Panc1 (cell line): ENCODE results near the gene ADH5. TPM values are rescaled to one million over a fixed set of nuclear protein-coding genes. Genes with fewer than 3 reads are reported as not detected.

Source experiments
- ATAC-seq: fragments of 200-7000 bp; cut with Tn5 transposase; 2 replicates; pipeline ENCODE4 v1.9.1; 2020; ENCODE audit warnings: mild to moderate bottlenecking, moderate library complexity
- BruUV-seq: library from RNA; stranded (reverse); fragments of 400-500 nt; replicated peaks from 2 replicates; lab custom pipeline; 2021; lab: Mats Ljungman, UMichigan
- CTCF ChIA-PET: fragments of 300-600 bp; sonication (Branson Sonifier 250); formaldehyde crosslinking; loops from one replicate; lab custom pipeline; 2022; ENCODE audit warnings: antibody characterized with exemption; lab: Charles Lee
- POLR2A ChIA-PET: fragments of 300-600 bp; sonication (Branson Sonifier 250); formaldehyde crosslinking; loops from one replicate; lab custom pipeline; 2022; ENCODE audit warnings: antibody characterized with exemption; lab: Charles Lee
- DNase-seq: peaks from one replicate; pipeline ENCODE4 v3.0.0-alpha.2; 2010; ENCODE audit warnings: low read depth, low spot score
- H3K27ac ChIP-seq: 2 replicates; pipeline ENCODE4 v1.5.1; 2011; ENCODE audit warnings: mild to moderate bottlenecking, low read length, inconsistent platforms
- H3K27me3 ChIP-seq: fragments of 200-500 bp; sonication (Bioruptor generic); 2 replicates; pipeline ENCODE4 v1.6.0; 2014; ENCODE audit warnings: low read length, inconsistent platforms; ENCODE audit not compliant: control insufficient read depth, insufficient read depth
- H3K36me3 ChIP-seq: fragments of 200-500 bp; sonication (Bioruptor generic); 2 replicates; pipeline ENCODE4 v1.5.1; 2014; ENCODE audit warnings: inconsistent platforms, mild to moderate bottlenecking, low read length, moderate library complexity; ENCODE audit not compliant: control insufficient read depth, insufficient read depth
- H3K4me1 ChIP-seq: 2 replicates; pipeline ENCODE4 v1.5.1; 2011; ENCODE audit warnings: inconsistent platforms, mild to moderate bottlenecking, low read length, moderate library complexity; ENCODE audit not compliant: control insufficient read depth, insufficient read depth
- H3K4me3 ChIP-seq, 2 experiments: 2 replicates each; pipeline ENCODE4 v1.5.1; 2011 to 2012; ENCODE audit warnings: low read depth in 2 of 2, low read length in 2 of 2, mild to moderate bottlenecking in 2 of 2, inconsistent platforms in 1 of 2, moderate library complexity in 1 of 2
- H3K9me3 ChIP-seq: fragments of 200-500 bp; sonication (Bioruptor generic); 2 replicates; pipeline ENCODE4 v1.5.1; 2014; ENCODE audit warnings: low read depth, mild to moderate bottlenecking, inconsistent platforms, low read length, moderate library complexity; ENCODE audit not compliant: control insufficient read depth, insufficient read depth
- POLR2AphosphoS5 ChIP-seq: IDR thresholded peaks from 2 replicates; pipeline ENCODE4 v1.6.1; 2012; ENCODE audit warnings: mild to moderate bottlenecking, low read depth, low read length, moderate library complexity
- SIN3A ChIP-seq: IDR thresholded peaks from 2 replicates; pipeline ENCODE4 v1.6.1; 2012; ENCODE audit warnings: low read depth, mild to moderate bottlenecking, low read length, moderate library complexity, borderline replicate concordance; ENCODE audit not compliant: insufficient read depth
- TCF7L2 ChIP-seq: IDR thresholded peaks from 2 replicates; pipeline ENCODE4 v1.6.1; 2011; ENCODE audit warnings: mild to moderate bottlenecking, low read depth, low read length, inconsistent platforms
- in situ Hi-C: cut with HindIII; loops from 2 replicates; pipeline ENCODE4 v1.10.0; 2016; ENCODE audit warnings: low sequenced_read_pairs, low pct_unique_long_range_greater_than_20kb
- intact Hi-C: fragments of 100-400 bp; cut with micrococcal nuclease; formaldehyde crosslinking; loops from one replicate; pipeline ENCODE4 v1.10.0; 2022; ENCODE audit not compliant: unreplicated experiment
- total RNA-seq: library from RNA; stranded (reverse); gene quantifications from one replicate; pipeline ENCODE4 v1.2.1, GENCODE V29; 2021; ENCODE audit not compliant: unreplicated experiment
- TF ChIP-seq, protein P1 (sequence below): fragments of 450-650 bp; IDR thresholded peaks from 2 replicates; pipeline ENCODE4 v1.5.1; 2017; ENCODE audit warnings: mild to moderate bottlenecking
- TF ChIP-seq, protein P2 (sequence below), 2 experiments: IDR thresholded peaks; 2 replicates each; pipeline ENCODE4 v1.6.1; 2011 to 2012; ENCODE audit warnings: low read depth in 2 of 2, control low read depth in 1 of 2, low read length in 1 of 2, mild to moderate bottlenecking in 1 of 2, moderate library complexity in 1 of 2; ENCODE audit not compliant: insufficient read depth in 1 of 2

ADH5 gene
- total RNA-seq, 1 experiment from 2014 or later = 117 TPM

DNA sequence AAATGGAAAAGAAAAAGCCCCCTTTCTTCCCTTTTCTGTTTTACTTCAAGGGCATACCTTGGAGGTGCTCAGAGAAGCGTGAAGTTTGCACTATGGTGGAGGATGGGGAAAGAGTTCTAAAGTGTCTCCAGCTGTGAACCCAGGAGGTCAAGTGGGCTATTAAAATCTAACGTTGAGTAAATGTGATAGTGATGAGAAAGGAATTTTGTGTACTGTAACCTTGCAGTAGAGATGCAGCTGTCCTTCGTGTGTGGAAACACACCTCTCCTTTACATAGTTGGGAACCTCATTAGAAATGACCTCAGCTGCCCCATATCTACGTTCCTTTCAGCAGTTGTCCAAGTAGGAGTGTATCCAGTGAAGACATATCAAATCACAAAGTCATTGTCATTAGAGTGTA is 26.5 kb downstream of the ADH5 start:
- BruUV-seq = TSS peak; percentile 82

GRCh38 chr4:99061048-99061700 is 27.4 kb downstream of the ADH5 start:
- TF ChIP-seq, protein P1, sequence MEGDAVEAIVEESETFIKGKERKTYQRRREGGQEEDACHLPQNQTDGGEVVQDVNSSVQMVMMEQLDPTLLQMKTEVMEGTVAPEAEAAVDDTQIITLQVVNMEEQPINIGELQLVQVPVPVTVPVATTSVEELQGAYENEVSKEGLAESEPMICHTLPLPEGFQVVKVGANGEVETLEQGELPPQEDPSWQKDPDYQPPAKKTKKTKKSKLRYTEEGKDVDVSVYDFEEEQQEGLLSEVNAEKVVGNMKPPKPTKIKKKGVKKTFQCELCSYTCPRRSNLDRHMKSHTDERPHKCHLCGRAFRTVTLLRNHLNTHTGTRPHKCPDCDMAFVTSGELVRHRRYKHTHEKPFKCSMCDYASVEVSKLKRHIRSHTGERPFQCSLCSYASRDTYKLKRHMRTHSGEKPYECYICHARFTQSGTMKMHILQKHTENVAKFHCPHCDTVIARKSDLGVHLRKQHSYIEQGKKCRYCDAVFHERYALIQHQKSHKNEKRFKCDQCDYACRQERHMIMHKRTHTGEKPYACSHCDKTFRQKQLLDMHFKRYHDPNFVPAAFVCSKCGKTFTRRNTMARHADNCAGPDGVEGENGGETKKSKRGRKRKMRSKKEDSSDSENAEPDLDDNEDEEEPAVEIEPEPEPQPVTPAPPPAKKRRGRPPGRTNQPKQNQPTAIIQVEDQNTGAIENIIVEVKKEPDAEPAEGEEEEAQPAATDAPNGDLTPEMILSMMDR = no peak
- TF ChIP-seq, protein P2, sequence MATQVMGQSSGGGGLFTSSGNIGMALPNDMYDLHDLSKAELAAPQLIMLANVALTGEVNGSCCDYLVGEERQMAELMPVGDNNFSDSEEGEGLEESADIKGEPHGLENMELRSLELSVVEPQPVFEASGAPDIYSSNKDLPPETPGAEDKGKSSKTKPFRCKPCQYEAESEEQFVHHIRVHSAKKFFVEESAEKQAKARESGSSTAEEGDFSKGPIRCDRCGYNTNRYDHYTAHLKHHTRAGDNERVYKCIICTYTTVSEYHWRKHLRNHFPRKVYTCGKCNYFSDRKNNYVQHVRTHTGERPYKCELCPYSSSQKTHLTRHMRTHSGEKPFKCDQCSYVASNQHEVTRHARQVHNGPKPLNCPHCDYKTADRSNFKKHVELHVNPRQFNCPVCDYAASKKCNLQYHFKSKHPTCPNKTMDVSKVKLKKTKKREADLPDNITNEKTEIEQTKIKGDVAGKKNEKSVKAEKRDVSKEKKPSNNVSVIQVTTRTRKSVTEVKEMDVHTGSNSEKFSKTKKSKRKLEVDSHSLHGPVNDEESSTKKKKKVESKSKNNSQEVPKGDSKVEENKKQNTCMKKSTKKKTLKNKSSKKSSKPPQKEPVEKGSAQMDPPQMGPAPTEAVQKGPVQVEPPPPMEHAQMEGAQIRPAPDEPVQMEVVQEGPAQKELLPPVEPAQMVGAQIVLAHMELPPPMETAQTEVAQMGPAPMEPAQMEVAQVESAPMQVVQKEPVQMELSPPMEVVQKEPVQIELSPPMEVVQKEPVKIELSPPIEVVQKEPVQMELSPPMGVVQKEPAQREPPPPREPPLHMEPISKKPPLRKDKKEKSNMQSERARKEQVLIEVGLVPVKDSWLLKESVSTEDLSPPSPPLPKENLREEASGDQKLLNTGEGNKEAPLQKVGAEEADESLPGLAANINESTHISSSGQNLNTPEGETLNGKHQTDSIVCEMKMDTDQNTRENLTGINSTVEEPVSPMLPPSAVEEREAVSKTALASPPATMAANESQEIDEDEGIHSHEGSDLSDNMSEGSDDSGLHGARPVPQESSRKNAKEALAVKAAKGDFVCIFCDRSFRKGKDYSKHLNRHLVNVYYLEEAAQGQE (IDR thresholded peaks at IDR 0.05; ENCODE audit: insufficient read depth in 1 of 2, low read depth in 2 of 2, low read length in 1 of 2) = no peak
- TF ChIP-seq SIN3A (no peak), POLR2AphosphoS5 (no peak), TCF7L2 (no peak)
- Histone ChIP-seq H3K9me3 (no peaks in the 10 kb centered on the region), H3K4me1 (peaks cover 28% of the 10 kb centered on the region), H3K27me3 (no peaks in the 10 kb centered on the region), H3K36me3 (no peaks in the 10 kb centered on the region; the same call in 1 of the 2 replicates), H3K4me3 (no peak overlapping the region), H3K27ac (peak overlapping the region; percentile 90)
- ChIA-PET POLR2A (no interaction called here), CTCF (no interaction called here)
- BruUV-seq = no TSS peak
- ATAC-seq = no peak
- intact Hi-C loops (no loop called here), in situ Hi-C loops (no loop called here)
- DNase-seq = no peak

More for the DNA sequence above, 26.5 kb downstream of the ADH5 start:
- peaks cover 28% of the 10 kb centered on the region for H3K4me1 ChIP-seq
- no peaks in the 10 kb centered on the region for H3K27me3 ChIP-seq
- no peaks in the 10 kb centered on the region; the same call in 1 of the 2 replicates for H3K36me3 ChIP-seq
- in situ Hi-C loops = no loop called here
- ChIA-PET POLR2A (no interaction called here), CTCF (no interaction called here)
- no peak for DNase-seq
- H3K27ac ChIP-seq = peak overlapping the region; percentile 90
- H3K4me3 ChIP-seq = no peak overlapping the region
- TF ChIP-seq, protein P2 (IDR thresholded peaks at IDR 0.05; ENCODE audit: insufficient read depth in 1 of 2, low read depth in 2 of 2, low read length in 1 of 2) = no peak
- no peak for TF ChIP-seq POLR2AphosphoS5
- TF ChIP-seq, protein P1 = no peak
- no peak for TF ChIP-seq SIN3A
- TF ChIP-seq TCF7L2 = no peak
- intact Hi-C loops = no loop called here
- no peak for ATAC-seq
- no peaks in the 10 kb centered on the region for H3K9me3 ChIP-seq
